H9 (cell line): ENCODE measurements around the gene GRIN3B. TPM values are rescaled to one million over a fixed set of nuclear protein-coding genes. Genes with fewer than 3 reads are reported as not detected.
A peak's percentile ranks its signal among the peaks of the same experiment; 100 is the strongest.

Source experiments
- DNase-seq: peaks from one replicate; pipeline ENCODE4 v3.0.0-alpha.2; 2017
- H2AFZ ChIP-seq: one replicate; pipeline ENCODE4 v1.6.1; 2013; ENCODE audit warnings: mild to moderate bottlenecking, low read length, control low read depth, moderate library complexity
- H2AK5ac ChIP-seq: 2 replicates; pipeline ENCODE4 v1.6.1; 2013; ENCODE audit warnings: low read length, control low read depth, mixed read lengths; ENCODE audit not compliant: insufficient read length
- H2BK120ac ChIP-seq: one replicate; pipeline ENCODE4 v1.6.1; 2013; ENCODE audit warnings: low read depth, mild to moderate bottlenecking, low read length, control low read depth, inconsistent platforms; ENCODE audit not compliant: poor library complexity, severe bottlenecking
- H2BK12ac ChIP-seq: 2 replicates; pipeline ENCODE4 v1.6.1; 2013; ENCODE audit warnings: low read length, control low read depth, mixed read lengths, low read depth; ENCODE audit not compliant: insufficient read length
- H2BK15ac ChIP-seq: 2 replicates; pipeline ENCODE4 v1.6.1; 2013; ENCODE audit warnings: low read depth, low read length, control low read depth
- H2BK20ac ChIP-seq: one replicate; pipeline ENCODE4 v1.6.1; 2013; ENCODE audit warnings: low read depth, mild to moderate bottlenecking, low read length, control low read depth, inconsistent platforms; ENCODE audit not compliant: poor library complexity, severe bottlenecking
- H2BK5ac ChIP-seq: 2 replicates; pipeline ENCODE4 v1.6.1; 2013; ENCODE audit warnings: low read length, control low read depth, mixed read lengths; ENCODE audit not compliant: insufficient read length
- H3K14ac ChIP-seq: 2 replicates; pipeline ENCODE4 v1.6.1; 2013; ENCODE audit warnings: low read length, control low read depth; ENCODE audit not compliant: insufficient read depth
- H3K18ac ChIP-seq: 2 replicates; pipeline ENCODE4 v1.6.1; 2013; ENCODE audit warnings: low read depth, mild to moderate bottlenecking, mixed read lengths, low read length, control low read depth; ENCODE audit not compliant: insufficient read length
- H3K23ac ChIP-seq: 2 replicates; pipeline ENCODE4 v1.6.1; 2013; ENCODE audit warnings: low read length, control low read depth, mixed read lengths, low read depth; ENCODE audit not compliant: insufficient read length
- H3K23me2 ChIP-seq: 2 replicates; pipeline ENCODE4 v1.6.1; 2013; ENCODE audit warnings: low read depth, mild to moderate bottlenecking, mixed read lengths, low read length, control low read depth; ENCODE audit not compliant: insufficient read length, poor library complexity, severe bottlenecking
- H3K27ac ChIP-seq: 2 replicates; pipeline ENCODE4 v1.5.1; 2013; ENCODE audit warnings: low read length, control low read depth, mixed read lengths, low read depth; ENCODE audit not compliant: insufficient read length
- H3K27me3 ChIP-seq: 2 replicates; pipeline ENCODE4 v1.6.1; 2013; ENCODE audit warnings: low read length, control low read depth, inconsistent platforms; ENCODE audit not compliant: insufficient read depth
- H3K4ac ChIP-seq: 2 replicates; pipeline ENCODE4 v1.6.1; 2013; ENCODE audit warnings: low read depth, mild to moderate bottlenecking, control low read depth, inconsistent platforms, low read length, moderate library complexity
- H3K4me1 ChIP-seq: 2 replicates; pipeline ENCODE4 v1.6.1; 2013; ENCODE audit warnings: low read length, control low read depth, inconsistent platforms; ENCODE audit not compliant: insufficient read depth
- H3K4me2 ChIP-seq: 2 replicates; pipeline ENCODE4 v1.6.1; 2013; ENCODE audit warnings: low read length, control low read depth, mixed read lengths; ENCODE audit not compliant: insufficient read length, insufficient read depth
- H3K56ac ChIP-seq: 2 replicates; pipeline ENCODE4 v1.6.1; 2013; ENCODE audit warnings: low read depth, mild to moderate bottlenecking, mixed read lengths, low read length, control low read depth; ENCODE audit not compliant: insufficient read length
- H3K79me1 ChIP-seq: 2 replicates; pipeline ENCODE4 v1.6.1; 2013; ENCODE audit warnings: low read depth, mild to moderate bottlenecking, moderate library complexity, low read length, control low read depth, inconsistent platforms; ENCODE audit not compliant: insufficient read depth, poor library complexity, severe bottlenecking
- H3K79me2 ChIP-seq: 2 replicates; pipeline ENCODE4 v1.6.1; 2013; ENCODE audit warnings: low read length, control low read depth, inconsistent platforms; ENCODE audit not compliant: insufficient read depth
- H3K9ac ChIP-seq: 2 replicates; pipeline ENCODE4 v1.6.1; 2013; ENCODE audit warnings: low read length, control low read depth, mixed read lengths; ENCODE audit not compliant: insufficient read length; ENCODE audit errors: extremely low read depth
- H3K9me3 ChIP-seq: one replicate; pipeline ENCODE4 v1.6.1; 2013; ENCODE audit warnings: low read depth, low read length, inconsistent platforms; ENCODE audit not compliant: control insufficient read depth
- H3T11ph ChIP-seq: one replicate; pipeline ENCODE4 v1.6.1; 2013; ENCODE audit warnings: mild to moderate bottlenecking, low read length, control low read depth, inconsistent platforms
- H4K20me1 ChIP-seq: one replicate; pipeline ENCODE4 v1.6.1; 2013; ENCODE audit not compliant: control insufficient read depth, insufficient read length, insufficient read depth
- H4K5ac ChIP-seq: 2 replicates; pipeline ENCODE4 v1.6.1; 2013; ENCODE audit warnings: low read depth, mild to moderate bottlenecking, mixed read lengths, low read length, control low read depth; ENCODE audit not compliant: insufficient read length
- H4K8ac ChIP-seq: replicated peaks from 2 replicates; pipeline ENCODE4 v1.6.1; 2013; ENCODE audit warnings: low read length, control low read depth, mixed read lengths, low read depth; ENCODE audit not compliant: insufficient read length
- H4K91ac ChIP-seq: 2 replicates; pipeline ENCODE4 v1.6.1; 2013; ENCODE audit warnings: low read depth, mild to moderate bottlenecking, moderate library complexity, mixed read lengths, low read length, control low read depth; ENCODE audit not compliant: insufficient read length
- H3K27ac Mint-ChIP-seq, 3 experiments: 2 replicates in 2 of 3; 3 replicates in 1 of 3; pipeline ENCODE4 v1.8.0; 2020 to 2021; ENCODE audit warnings: mixed read lengths in 3 of 3, mild to moderate bottlenecking in 1 of 3, moderate library complexity in 1 of 3
- H3K27me3 Mint-ChIP-seq: 2 replicates; pipeline ENCODE4 v1.8.0; 2021; ENCODE audit warnings: low read depth, mild to moderate bottlenecking, moderate library complexity, mixed read lengths
- H3K36me3 Mint-ChIP-seq, 3 experiments: 2 replicates in 2 of 3; 3 replicates in 1 of 3; pipeline ENCODE4 v1.8.0; 2020 to 2021; ENCODE audit warnings: low read depth in 3 of 3, mixed read lengths in 3 of 3; ENCODE audit not compliant: insufficient read depth in 1 of 3
- H3K4me1 Mint-ChIP-seq, 2 experiments: 2 replicates each; pipeline ENCODE4 v1.8.0; 2020; ENCODE audit warnings: mixed read lengths in 2 of 2
- H3K4me3 Mint-ChIP-seq, 2 experiments: 2 replicates in 1 of 2; 3 replicates in 1 of 2; pipeline ENCODE4 v1.8.0; 2020 to 2021; ENCODE audit warnings: mild to moderate bottlenecking in 2 of 2, mixed read lengths in 2 of 2, moderate library complexity in 1 of 2
- H3K9me3 Mint-ChIP-seq, 2 experiments: 2 replicates in 1 of 2; 3 replicates in 1 of 2; pipeline ENCODE4 v1.8.0; 2020; ENCODE audit warnings: mild to moderate bottlenecking in 2 of 2, mixed read lengths in 2 of 2, moderate library complexity in 1 of 2
- CTCF ChIP-seq: fragments of 200-600 bp; sonication (generic); conservative IDR thresholded peaks from 3 replicates; pipeline ENCODE4 v1.8.0; 2021; ENCODE audit warnings: antibody characterized with exemption, mild to moderate bottlenecking
- WGBS: extraction: QIAGEN DNeasy Blood & Tissue Kit; methylation state at CpG from one replicate; pipeline ENCODE4 v1.1.7; 2013; ENCODE audit warnings: missing lambda C conversion rate, low lambda C conversion rate, mixed read lengths; ENCODE audit not compliant: insufficient read length; ENCODE audit errors: extremely low coverage; 5-methylcytosine and 5-hydroxymethylcytosine counted together
- total RNA-seq: library from RNA; stranded (reverse); gene quantifications from 2 replicates; pipeline ENCODE4 v1.2.1, GENCODE V29; 2021

Gene GRIN3B
- total RNA-seq, 1 experiment from 2014 or later: 1.0 TPM

GRCh38 chr19:1015061-1015781 is 15.0 kb downstream of the GRIN3B start:
- no peak overlapping the region for H3K4me2 ChIP-seq
- no peak overlapping the region for H2BK15ac ChIP-seq
- H3K79me1 ChIP-seq: peaks cover 6% of the 10 kb centered on the region
- no peak overlapping the region for H3T11ph ChIP-seq
- H2AK5ac ChIP-seq: no peak overlapping the region
- WGBS: no CpG with 5 or more reads among the region's 29 CpGs
- no peak overlapping the region for H3K27ac ChIP-seq
- no peak overlapping the region for H3K23ac ChIP-seq
- Mint-ChIP-seq H3K4me3 (no peak overlapping the region; a peak in 1 of 5 replicates), H3K27ac (peak overlapping the region in 1 of 3 experiments; percentile 63; a peak in 1 of 7 replicates), H3K9me3 (no peaks in the 10 kb centered on the region), H3K27me3 (no peaks in the 10 kb centered on the region), H3K4me1 (peaks cover 17 to 33% of the 10 kb centered on the region in 2 experiments), H3K36me3 (peaks cover 2 to 16% (median 11%) of the 10 kb centered on the region in 3 experiments; a peak in 5 of 7 replicates)
- no peaks in the 10 kb centered on the region for H3K27me3 ChIP-seq
- no peaks in the 10 kb centered on the region; the same call in 1 of the 2 replicates for H3K4me1 ChIP-seq
- no peak overlapping the region for H2BK120ac ChIP-seq
- H3K56ac ChIP-seq: no peak overlapping the region
- H2AFZ ChIP-seq: no peak overlapping the region
- no peak for DNase-seq
- H3K9me3 ChIP-seq: no peaks in the 10 kb centered on the region
- no peak overlapping the region for H3K9ac ChIP-seq
- no peak overlapping the region for H3K18ac ChIP-seq
- H4K8ac ChIP-seq: no peak overlapping the region
- peaks cover 41% of the 10 kb centered on the region; the same call in 1 of the 2 replicates for H3K79me2 ChIP-seq
- no peak overlapping the region for H2BK20ac ChIP-seq
- no peaks in the 10 kb centered on the region for H4K20me1 ChIP-seq
- no peak overlapping the region for H3K4ac ChIP-seq
- no peak overlapping the region for H2BK5ac ChIP-seq
- TF ChIP-seq CTCF: no peak
- no peak overlapping the region for H4K5ac ChIP-seq
- no peak overlapping the region for H2BK12ac ChIP-seq
- H3K23me2 ChIP-seq: peaks cover 6% of the 10 kb centered on the region
- H3K14ac ChIP-seq: no peak overlapping the region; the same call in 1 of the 2 replicates
- H4K91ac ChIP-seq: no peak overlapping the region
